Measurements from ENCODE around the gene DAB1. TPM values are rescaled to one million over a fixed set of nuclear protein-coding genes. Genes with fewer than 3 reads are reported as not detected.

The DAB1 gene
- total RNA-seq, 2 experiments from 2014 or later = 0.52 to 0.61 TPM

DNA sequence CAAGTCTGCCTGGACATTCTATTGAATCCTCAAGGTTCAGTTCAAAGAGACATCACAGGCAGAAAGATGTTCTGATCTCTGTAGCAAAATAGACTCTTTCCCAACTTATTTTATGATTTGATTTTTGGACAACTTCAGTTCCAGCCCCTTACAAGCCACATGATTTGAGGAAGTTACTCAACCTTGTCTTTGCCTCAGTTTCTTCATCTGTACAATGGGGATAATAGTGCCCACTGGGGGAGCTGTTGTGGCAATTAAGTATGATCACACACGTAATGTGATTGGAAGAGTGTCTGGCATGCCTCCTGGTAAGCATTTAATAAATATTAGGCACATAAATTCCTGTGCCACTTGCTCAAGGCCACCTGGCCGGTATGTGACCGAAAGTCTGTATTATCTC is 130.6 kb downstream of the DAB1 start:
- TF ChIP-seq, protein P1, sequence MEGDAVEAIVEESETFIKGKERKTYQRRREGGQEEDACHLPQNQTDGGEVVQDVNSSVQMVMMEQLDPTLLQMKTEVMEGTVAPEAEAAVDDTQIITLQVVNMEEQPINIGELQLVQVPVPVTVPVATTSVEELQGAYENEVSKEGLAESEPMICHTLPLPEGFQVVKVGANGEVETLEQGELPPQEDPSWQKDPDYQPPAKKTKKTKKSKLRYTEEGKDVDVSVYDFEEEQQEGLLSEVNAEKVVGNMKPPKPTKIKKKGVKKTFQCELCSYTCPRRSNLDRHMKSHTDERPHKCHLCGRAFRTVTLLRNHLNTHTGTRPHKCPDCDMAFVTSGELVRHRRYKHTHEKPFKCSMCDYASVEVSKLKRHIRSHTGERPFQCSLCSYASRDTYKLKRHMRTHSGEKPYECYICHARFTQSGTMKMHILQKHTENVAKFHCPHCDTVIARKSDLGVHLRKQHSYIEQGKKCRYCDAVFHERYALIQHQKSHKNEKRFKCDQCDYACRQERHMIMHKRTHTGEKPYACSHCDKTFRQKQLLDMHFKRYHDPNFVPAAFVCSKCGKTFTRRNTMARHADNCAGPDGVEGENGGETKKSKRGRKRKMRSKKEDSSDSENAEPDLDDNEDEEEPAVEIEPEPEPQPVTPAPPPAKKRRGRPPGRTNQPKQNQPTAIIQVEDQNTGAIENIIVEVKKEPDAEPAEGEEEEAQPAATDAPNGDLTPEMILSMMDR (IDR thresholded peaks at IDR 0.05) = no peak
- Mint-ChIP-seq H3K9me3 (no peaks in the 10 kb centered on the region), H3K36me3 (ENCODE audit: low read depth) (no peaks in the 10 kb centered on the region), H3K27ac (no peak overlapping the region), H3K4me3 (no peak overlapping the region), H3K27me3 (peaks cover 11% of the 10 kb centered on the region), H3K4me1 (ENCODE audit: low read depth) (no peaks in the 10 kb centered on the region)
- no peak overlapping the region for H3K4me3 ChIP-seq (ENCODE audit: low read length)
- H3K4me1 ChIP-seq (ENCODE audit: insufficient read depth, low read length) = no peaks in the 10 kb centered on the region
- DNase-seq = no peak
- CTCF ChIA-PET = no interaction called here
- POLR2A ChIA-PET = interaction anchor here (1.3 kb wide), 1 partner anchor 13 kb away, joined by 3 read pairs; no protein-coding TSS in a partner anchor
- H3K27ac ChIP-seq (ENCODE audit: low read depth in 1 of 2, low read length in 2 of 2) = no peak overlapping the region
- H3K9me3 ChIP-seq (ENCODE audit: control insufficient read depth in 1 of 2, insufficient read depth in 1 of 2, low read length in 2 of 2) = no peaks in the 10 kb centered on the region
- ATAC-seq (ENCODE audit: poor library complexity) = no peak
- H3K36me3 ChIP-seq (ENCODE audit: insufficient read depth, low read length) = no peaks in the 10 kb centered on the region
- H3K27me3 ChIP-seq (ENCODE audit: control insufficient read depth in 1 of 2, insufficient read depth in 2 of 2, low read length in 2 of 2) = no peaks in the 10 kb centered on the region
- intact Hi-C loops (cut with DNase I, micrococcal nuclease) = no loop called here

DNA sequence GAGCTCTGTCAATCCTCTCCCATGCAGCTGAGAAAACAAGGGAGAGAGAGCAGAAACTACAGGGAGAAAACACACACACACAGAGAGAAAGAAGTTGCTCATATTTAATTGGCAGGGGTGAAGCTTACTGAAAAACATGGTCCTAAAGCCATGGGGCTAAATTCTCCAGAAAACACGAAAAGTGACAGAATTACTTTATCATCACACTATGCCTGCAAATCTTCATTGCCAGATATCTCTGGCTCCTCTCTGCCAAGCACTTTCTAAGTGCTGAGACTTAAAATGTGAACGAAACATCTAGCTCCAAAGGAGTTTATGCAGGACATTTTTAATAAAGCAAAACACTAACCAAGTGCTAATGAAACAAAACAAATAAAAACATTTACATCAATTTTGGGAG is 134.1 kb downstream of the DAB1 start:
- no peak for ATAC-seq (ENCODE audit: poor library complexity)
- H3K4me1 Mint-ChIP-seq (ENCODE audit: low read depth) = no peaks in the 10 kb centered on the region
- no peak overlapping the region for H3K27ac Mint-ChIP-seq
- Histone ChIP-seq H3K27me3 (ENCODE audit: control insufficient read depth in 1 of 2, insufficient read depth in 2 of 2, low read length in 2 of 2) (peaks cover 0 to 4% of the 10 kb centered on the region in 2 experiments), H3K27ac (ENCODE audit: low read depth in 1 of 2, low read length in 2 of 2) (no peak overlapping the region), H3K4me1 (ENCODE audit: insufficient read depth, low read length) (no peaks in the 10 kb centered on the region), H3K9me3 (ENCODE audit: control insufficient read depth in 1 of 2, insufficient read depth in 1 of 2, low read length in 2 of 2) (no peaks in the 10 kb centered on the region), H3K4me3 (ENCODE audit: low read length) (no peak overlapping the region), H3K36me3 (ENCODE audit: insufficient read depth, low read length) (no peaks in the 10 kb centered on the region)
- H3K36me3 Mint-ChIP-seq (ENCODE audit: low read depth) = no peaks in the 10 kb centered on the region
- no peak for DNase-seq
- ChIA-PET CTCF (no interaction called here), POLR2A (no interaction called here)
- intact Hi-C loops (cut with DNase I, micrococcal nuclease) = no loop called here
- no peaks in the 10 kb centered on the region for H3K9me3 Mint-ChIP-seq
- H3K4me3 Mint-ChIP-seq = no peak overlapping the region
- peaks cover 26% of the 10 kb centered on the region for H3K27me3 Mint-ChIP-seq
- TF ChIP-seq, protein P1 (IDR thresholded peaks at IDR 0.05) = no peak

DNA sequence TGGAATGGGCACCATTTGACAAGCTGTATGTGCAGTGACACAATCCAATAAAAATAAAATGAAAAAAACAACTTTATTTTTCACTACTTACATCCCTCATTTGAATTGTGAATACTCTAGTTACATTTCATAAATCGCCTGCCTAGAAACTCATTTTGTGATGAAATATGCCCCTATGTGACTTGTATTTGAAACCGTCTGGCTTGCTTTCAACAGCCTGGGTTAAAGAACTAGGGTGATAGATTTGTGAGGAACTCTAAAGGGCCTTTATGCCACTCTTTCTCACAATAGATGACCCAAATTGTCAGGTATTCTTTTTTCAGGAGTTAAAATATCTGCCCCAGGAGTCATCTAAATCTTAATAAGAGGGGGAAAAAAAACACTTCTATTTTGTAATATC is 137.9 kb downstream of the DAB1 start:
- Mint-ChIP-seq H3K4me3 (no peak overlapping the region), H3K27me3 (peaks cover 26% of the 10 kb centered on the region), H3K36me3 (ENCODE audit: low read depth) (no peaks in the 10 kb centered on the region), H3K9me3 (no peaks in the 10 kb centered on the region), H3K4me1 (ENCODE audit: low read depth) (no peaks in the 10 kb centered on the region), H3K27ac (no peak overlapping the region)
- intact Hi-C loops (cut with DNase I, micrococcal nuclease) = no loop called here
- ChIA-PET CTCF (no interaction called here), POLR2A (no interaction called here)
- ATAC-seq (ENCODE audit: poor library complexity) = no peak
- TF ChIP-seq, protein P1 (IDR thresholded peaks at IDR 0.05) = no peak
- peaks cover 0 to 4% of the 10 kb centered on the region in 2 experiments for H3K27me3 ChIP-seq (ENCODE audit: control insufficient read depth in 1 of 2, insufficient read depth in 2 of 2, low read length in 2 of 2)
- no peaks in the 10 kb centered on the region for H3K4me1 ChIP-seq (ENCODE audit: insufficient read depth, low read length)
- no peaks in the 10 kb centered on the region for H3K36me3 ChIP-seq (ENCODE audit: insufficient read depth, low read length)
- H3K4me3 ChIP-seq (ENCODE audit: low read length) = no peak overlapping the region
- no peaks in the 10 kb centered on the region for H3K9me3 ChIP-seq (ENCODE audit: control insufficient read depth in 1 of 2, insufficient read depth in 1 of 2, low read length in 2 of 2)
- no peak for DNase-seq
- no peak overlapping the region for H3K27ac ChIP-seq (ENCODE audit: low read depth in 1 of 2, low read length in 2 of 2)

All from CD4-positive, alpha-beta T cell (primary cell).